GM18951 (cell line): ENCODE results near the gene FAM171A1.

ENCODE experiments used
- POLR2A ChIP-seq: IDR thresholded peaks from 4 replicates; pipeline ENCODE4 v1.6.1; 2011; ENCODE audit warnings: mild to moderate bottlenecking; ENCODE audit not compliant: insufficient read length, insufficient read depth; ENCODE audit errors: extremely low read depth
- in situ Hi-C: fragments of 300-500 bp; cut with MboI; formaldehyde crosslinking; loops from one replicate; pipeline ENCODE4 v1.12.0; 2022; ENCODE audit warnings: low sequenced_read_pairs, mixed read lengths, inconsistent platforms; ENCODE audit not compliant: unreplicated experiment

Gene FAM171A1

DNA sequence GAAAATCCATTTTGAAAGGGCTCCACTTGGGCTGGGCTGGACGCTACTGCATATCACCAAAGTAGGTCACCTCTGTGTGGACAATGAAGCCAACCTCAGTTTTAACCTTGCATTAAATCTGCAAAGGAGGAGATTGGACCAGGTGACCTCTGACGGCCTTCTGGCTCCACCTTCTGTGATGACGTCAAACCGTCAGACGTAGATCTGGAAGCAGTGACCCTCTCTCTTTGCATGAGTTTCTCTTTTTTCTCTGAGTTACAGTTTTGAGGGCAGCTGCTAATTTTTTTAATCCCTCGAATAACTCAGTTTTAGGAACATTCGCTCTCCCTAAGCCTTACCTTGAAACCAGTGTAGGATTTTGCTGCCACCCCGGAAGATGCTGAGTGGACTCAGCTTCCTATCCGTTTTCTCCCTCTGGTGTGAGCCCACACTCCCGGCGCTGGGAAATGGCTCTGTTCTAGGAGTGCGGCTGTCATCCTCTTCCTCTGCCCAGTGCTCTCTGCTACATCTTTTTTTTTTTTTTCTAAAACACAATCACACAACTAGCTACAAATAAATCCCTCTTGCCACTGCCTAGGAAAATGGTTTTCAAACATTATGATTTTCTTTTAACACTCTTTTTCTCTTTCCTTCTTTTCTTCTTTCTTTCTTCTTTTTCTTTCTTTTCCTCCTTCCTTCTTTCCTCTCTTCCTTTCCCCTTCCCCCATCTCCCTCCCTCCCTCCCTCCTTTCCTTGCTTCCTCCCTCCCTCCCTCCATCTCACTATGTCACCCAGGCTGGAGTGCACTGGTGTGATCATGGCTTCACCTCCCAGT, 174.9 kb downstream of the FAM171A1 start:
- TF ChIP-seq POLR2A, result no peak
- in situ Hi-C loops, result no loop called here

DNA sequence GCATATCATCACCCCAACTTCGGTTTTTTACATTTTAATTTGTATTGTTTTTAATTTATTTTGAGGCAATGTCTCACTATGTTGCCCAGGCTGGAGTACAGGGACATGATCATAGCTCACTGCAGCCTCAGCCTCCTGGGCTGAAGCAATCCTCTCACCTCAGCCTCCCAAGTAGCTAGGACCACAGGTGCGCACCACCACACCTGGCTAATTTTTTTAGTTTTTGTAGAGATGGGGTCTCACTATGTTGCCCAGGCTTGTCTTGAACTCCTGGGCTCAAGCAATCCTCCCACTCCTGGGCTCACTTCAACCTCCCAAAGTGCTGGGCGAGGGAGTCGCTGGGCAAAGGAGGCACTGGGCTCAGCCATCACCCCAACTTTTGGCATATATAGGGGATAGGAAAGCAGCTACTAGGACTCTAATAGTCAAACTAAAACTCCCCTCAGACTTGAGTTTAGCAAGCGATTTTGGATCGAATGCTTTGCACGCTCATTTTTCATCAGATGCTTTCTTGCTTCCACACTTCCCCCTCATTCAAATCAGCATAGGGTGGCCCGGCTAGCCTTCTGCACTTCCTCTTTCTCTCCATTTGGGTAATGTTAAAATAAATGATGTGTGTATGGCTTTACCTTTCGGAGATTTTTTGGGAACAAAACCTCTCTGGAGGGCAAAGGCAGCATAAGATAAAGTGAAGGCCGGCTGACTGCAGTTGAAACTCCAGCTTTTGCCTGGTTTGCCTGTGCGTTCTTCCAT, 181.8 kb downstream of the FAM171A1 start:
- in situ Hi-C loops, result no loop called here
- no peak for TF ChIP-seq POLR2A

DNA sequence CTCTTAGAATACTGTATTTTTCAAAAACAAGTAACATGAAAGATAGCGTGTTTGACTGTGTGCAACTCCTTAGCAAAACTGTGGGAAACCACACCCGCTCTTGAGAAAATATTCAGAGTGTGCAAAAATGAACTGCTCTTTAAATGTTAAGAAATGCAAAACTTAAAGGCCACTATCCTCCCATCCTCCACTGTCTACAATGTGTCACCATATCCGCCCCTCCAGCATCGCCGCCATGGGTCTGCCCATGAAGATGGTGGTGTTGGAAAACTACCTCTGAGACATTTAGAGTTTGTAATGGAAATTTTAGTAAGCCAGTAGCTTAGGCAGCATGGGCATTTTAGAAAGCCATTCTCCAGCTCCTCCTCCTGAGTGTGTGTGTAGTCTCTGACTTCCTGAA, 182.5 kb downstream of the FAM171A1 start:
- no peak for TF ChIP-seq POLR2A
- in situ Hi-C loops, result no loop called here

DNA sequence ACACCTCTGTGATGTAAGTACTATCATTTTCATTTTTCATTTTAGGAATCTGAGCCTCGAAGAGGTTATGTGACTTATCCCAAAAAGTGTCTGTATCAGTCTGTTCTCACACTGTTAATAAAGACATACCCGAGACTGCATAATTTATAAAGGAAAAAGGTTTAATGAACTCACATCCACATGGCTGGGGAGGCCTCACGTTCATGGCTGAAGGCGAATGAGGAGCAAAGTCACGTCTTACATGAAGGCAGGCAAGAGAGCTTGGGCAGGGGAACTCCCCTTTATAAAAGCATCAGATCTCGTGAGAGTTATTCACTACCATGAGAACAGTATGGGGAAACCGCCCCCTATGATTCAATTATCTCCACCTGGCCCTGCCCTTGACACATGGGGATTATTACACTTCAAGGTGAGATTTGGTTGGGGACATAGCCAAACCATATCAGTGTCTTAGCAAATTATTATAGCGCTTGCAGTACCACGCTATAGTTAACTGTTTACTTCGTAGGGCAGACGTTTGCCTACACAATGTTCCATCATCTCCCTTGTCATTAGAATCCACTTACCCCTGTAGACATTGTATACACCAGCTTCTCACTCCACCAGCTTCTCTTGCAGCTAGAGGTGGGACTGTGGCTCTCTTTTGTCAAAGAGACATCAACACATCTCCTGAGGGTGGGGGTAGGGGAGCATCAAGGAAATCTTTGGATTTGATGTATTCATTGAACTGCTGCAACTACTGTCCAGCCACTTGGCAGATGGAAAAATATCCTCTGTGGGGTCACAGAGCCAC, 187.2 kb downstream of the FAM171A1 start:
- in situ Hi-C loops, result no loop called here
- TF ChIP-seq POLR2A, result no peak

DNA sequence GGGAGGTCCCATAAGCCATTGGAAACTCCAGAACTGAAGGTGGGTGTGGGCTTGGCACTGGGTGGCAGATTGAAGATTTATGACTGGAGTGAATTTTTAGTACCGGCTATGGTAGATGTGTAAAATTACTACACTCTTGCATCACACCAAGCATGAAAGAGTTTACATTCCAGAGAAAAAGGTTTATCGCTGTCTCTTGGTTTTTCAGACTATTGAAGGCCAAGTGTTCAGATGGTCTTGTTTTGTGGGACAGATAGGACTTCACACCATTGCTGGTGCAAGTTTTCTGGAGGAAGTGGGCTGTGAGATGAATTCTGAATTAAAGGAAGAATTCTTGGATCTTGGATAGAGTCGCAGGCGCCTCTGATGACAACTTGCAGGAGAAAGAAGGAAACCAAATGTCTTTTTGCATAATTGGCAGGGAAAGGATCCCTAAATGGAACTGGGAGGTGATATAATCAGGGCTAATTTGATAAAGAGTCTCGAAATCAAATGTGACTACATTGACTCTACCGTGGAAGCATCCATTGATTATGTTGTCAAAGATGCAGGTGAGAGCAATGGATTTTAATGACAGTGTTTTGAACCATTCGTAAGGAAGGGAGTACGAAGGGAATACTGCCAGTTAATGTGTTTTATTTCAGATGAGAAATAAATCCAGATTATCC, 188.4 kb downstream of the FAM171A1 start:
- no peak for TF ChIP-seq POLR2A
- in situ Hi-C loops, result no loop called here

DNA sequence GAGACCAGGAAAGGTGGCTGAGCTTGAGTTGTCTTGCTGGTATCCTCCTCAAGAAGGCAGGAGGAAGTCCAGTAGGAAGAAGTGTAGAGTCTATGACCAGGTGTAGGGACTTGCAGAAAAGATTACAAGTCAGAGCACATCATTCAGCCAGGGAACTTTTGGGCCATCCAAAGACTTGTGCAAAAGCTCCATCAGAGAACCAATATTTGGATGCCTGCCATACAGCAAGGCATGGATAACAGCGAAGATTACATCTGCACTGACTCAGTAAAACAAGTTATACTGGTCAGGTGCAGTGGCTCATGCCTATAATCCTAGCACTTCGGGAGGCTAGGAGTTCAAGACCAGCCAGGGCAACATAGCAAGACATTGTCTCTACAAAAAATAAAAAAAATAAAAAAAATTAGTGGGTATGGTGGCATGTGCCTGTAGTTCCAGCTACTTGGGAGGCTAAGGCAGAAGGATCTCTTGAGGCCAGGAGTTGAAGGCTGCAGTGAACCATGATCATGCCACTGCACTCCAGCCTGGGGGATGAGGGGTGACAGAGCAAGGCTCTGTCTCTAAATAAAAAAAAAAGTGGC, 189.4 kb downstream of the FAM171A1 start:
- in situ Hi-C loops, result no loop called here
- no peak for TF ChIP-seq POLR2A

DNA sequence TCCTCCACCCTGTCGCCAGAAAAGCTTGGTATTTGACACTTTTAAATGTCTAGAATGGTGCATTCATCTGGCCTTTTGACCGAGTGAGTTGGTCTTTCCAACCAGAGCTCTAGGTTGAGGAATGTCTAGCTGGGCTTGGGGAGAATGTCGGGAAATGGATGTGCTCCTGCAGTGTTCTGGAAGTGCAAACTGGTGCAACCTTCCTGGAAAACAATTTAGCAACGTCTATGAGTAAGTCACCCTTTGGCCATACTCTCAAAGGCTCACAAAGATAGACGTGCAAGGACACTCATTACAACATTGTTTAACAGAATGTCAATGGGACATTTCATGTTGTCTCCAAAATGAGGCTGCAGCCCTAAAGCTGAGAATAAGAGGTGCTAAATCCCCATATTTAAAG, 190.4 kb downstream of the FAM171A1 start:
- TF ChIP-seq POLR2A, result no peak

DNA sequence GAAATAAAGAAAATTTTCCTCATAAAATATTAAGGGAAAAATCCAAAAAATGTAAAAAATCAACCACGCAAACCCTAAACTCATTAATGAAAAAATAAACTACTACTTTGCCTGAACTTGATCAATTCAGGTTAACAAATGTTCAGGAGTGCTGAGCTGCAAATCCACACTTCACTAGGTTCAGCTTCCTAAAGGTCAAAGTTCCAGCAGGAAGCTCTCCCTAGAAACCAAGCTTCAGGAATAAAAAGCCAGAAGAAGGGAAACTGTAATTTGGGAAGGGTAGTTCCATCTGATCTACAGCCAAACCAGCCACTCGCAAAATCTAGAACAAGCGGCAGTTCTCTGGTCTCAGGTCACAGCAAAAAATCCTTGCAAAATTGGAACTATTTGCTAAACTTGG, 194.8 kb downstream of the FAM171A1 start:
- TF ChIP-seq POLR2A, result no peak
- in situ Hi-C loops, result no loop called here

More for the DNA sequence above, 190.4 kb downstream of the FAM171A1 start:
- in situ Hi-C loops, result no loop called here

DNA sequence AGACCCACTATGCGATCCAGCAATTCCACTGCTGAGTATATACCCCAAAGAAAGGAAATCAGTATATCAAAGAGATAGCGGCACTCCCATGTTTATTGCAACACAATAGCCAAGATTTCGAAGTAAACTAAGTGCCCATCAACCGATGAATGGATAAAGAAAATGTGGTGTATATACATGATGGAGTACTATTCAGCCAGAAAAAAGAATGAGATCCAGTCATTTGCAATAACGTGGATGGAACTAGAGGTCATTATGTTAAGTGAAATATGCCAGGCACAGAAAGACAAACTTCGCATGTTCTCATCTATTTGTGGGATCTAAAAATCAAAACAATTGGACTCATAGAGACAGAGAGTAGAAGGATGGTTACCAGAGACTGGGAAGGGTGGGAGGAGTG, 195.5 kb downstream of the FAM171A1 start:
- no peak for TF ChIP-seq POLR2A

DNA sequence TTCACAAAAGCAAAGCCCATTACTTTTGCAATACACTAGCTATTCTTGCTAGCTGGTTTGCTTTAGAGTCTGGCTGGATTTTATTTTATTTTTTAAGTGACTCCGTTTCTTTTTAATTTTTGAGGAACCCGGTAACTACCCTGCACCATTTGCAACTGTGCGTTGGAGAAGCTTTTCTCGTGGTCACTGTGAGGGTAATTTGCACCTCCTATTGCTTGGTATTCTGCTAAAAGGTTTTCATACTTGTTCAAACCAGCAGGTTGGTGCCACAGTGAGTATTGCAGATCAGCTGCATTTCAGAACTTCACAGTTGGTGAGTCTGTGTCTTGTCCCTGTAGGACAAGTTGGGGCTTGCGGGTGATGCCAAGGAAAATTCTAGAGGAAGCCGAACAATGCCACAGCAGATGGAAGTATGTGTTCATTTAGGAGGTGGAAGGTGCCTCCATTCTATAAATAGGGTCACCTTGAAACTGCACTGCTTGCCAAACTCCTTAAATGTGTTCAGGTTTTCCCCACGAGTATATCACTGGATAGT, 198.7 kb downstream of the FAM171A1 start:
- in situ Hi-C loops, result no loop called here
- no peak for TF ChIP-seq POLR2A

More for the DNA sequence above, 195.5 kb downstream of the FAM171A1 start:
- in situ Hi-C loops, result no loop called here

DNA sequence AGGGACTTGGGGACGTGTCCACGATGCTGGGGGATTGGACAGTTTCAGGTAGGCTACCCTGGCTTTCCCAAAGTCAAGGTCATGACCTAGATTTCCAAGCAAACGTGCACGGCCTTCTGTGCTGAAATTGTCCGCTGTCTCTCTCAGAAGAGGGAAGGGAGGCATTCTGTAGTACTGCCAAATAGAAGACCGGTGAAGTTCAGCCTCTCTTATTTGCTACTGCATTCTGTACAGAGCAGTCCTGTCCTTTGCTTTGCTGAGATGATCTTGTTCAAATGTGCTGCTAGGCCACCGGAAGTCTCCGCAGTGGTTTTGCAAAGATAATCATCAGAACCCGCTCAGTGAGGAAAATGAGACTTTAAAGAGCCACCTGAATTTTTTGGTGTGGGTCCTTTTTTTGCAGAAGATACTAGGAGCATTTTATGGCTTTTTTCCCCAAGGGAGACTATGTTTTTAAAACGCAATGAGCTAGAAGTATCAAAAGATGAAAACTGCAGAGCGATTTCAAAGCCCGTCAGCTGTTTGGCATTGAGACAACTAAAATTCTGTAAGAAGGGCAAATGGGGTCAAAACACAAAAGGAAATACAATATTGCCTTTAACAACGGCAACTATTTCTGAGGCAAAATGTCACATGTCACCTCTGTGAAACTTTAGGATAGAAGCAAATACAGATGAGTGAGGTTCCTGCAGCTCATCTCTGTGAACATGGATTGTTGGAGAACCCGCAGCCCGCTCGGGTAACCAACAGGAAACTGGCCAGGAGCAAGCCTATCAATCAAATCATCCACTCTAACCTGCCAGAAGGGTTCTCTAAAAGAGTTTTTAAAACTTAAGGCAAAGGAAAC, 201.3 kb downstream of the FAM171A1 start:
- in situ Hi-C loops, result no loop called here
- no peak for TF ChIP-seq POLR2A
